ENCODE results near the gene ARHGAP35.
A peak's percentile ranks its signal among the peaks of the same experiment; 100 is the strongest.

The ARHGAP35 gene

DNA sequence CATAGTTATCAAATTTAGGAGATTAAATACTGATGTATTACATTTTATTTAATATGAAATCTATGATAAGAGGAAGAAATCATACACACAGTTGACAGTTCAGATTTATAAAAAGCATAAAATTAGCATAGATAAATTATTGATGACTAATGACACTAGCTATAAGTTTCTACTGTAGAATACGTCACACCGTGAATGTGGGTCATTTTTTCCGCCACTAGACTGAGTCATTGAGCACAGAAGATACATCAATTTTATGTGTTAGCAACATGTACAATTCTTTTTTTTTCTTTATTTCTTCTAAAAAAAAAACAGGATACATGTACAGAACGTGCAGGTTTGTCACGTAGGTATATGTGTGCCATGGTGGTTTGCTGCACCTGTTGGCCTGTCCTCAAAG is 32.3 kb upstream of the ARHGAP35 start:
- CTCF ChIA-PET, result interaction anchor here (1.0 kb wide), 1 partner anchor 12 kb away, joined by 3 read pairs; no protein-coding TSS in a partner anchor
- POLR2A ChIA-PET, result interaction anchor here (1.0 to 2.3 kb wide), 2 partner anchors 40 to 42 kb away, joined by 6 to 17 read pairs; partner anchors contain the start of gene SLC1A5
- DNase-seq (ENCODE audit: extremely low spot score), result no peak
- TF ChIP-seq ZNF384 (IDR thresholded peaks at IDR 0.05), result 0 out of 2 replicates have a peak, but pooled peaks have one; percentile 53
- TF ChIP-seq LEF1 (IDR thresholded peaks at IDR 0.05; ENCODE audit: borderline replicate concordance), result no peak
- TF ChIP-seq, protein P1, sequence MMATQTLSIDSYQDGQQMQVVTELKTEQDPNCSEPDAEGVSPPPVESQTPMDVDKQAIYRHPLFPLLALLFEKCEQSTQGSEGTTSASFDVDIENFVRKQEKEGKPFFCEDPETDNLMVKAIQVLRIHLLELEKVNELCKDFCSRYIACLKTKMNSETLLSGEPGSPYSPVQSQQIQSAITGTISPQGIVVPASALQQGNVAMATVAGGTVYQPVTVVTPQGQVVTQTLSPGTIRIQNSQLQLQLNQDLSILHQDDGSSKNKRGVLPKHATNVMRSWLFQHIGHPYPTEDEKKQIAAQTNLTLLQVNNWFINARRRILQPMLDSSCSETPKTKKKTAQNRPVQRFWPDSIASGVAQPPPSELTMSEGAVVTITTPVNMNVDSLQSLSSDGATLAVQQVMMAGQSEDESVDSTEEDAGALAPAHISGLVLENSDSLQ (IDR thresholded peaks at IDR 0.05), result 0 out of 2 replicates have a peak, but pooled peaks have one; percentile 3

DNA sequence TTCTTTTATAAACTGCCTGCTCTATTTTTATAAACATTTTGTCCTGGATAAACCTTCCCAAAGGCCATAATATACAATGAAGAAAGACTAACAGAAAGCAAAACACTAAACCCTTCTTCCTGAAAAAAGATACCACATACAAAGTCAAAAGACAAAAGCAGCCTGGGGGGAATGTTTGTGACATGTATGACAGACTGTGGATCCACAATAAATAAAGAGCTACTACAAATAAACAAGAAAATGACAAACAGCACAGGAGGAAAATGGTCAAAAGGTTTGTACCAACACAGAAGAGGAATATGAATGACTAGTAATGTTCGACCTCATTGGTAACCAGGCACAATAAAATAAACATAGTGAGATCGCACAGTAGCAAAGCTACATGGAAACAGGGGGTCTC is 29.9 kb upstream of the ARHGAP35 start:
- DNase-seq (ENCODE audit: extremely low spot score), result no peak
- CTCF ChIA-PET, result no interaction called here
- TF ChIP-seq LEF1 (IDR thresholded peaks at IDR 0.05; ENCODE audit: borderline replicate concordance), result no peak
- TF ChIP-seq FOXM1 (IDR thresholded peaks at IDR 0.05; ENCODE audit: borderline replicate concordance), result no peak
- TF ChIP-seq BHLHE40 (IDR thresholded peaks at IDR 0.05; ENCODE audit: borderline replicate concordance), result no peak
- TF ChIP-seq SP1 (IDR thresholded peaks at IDR 0.05), result no peak
- no peak for TF ChIP-seq TARDBP (IDR thresholded peaks at IDR 0.05)
- no peak for TF ChIP-seq HDGF (IDR thresholded peaks at IDR 0.05; ENCODE audit: borderline replicate concordance)
- no peak for TF ChIP-seq L3MBTL2 (conservative IDR thresholded peaks at IDR 0.05)
- TF ChIP-seq FOXK2 (IDR thresholded peaks at IDR 0.05), result no peak
- no peak for TF ChIP-seq FOXA1 (IDR thresholded peaks at IDR 0.05)
- no peak for TF ChIP-seq ARNT (IDR thresholded peaks at IDR 0.05)
- TF ChIP-seq NFRKB (IDR thresholded peaks at IDR 0.05), result no peak
- TF ChIP-seq, protein P1 (IDR thresholded peaks at IDR 0.05), result no peak
- TF ChIP-seq ELF4 (IDR thresholded peaks at IDR 0.05), result no peak
- POLR2A ChIA-PET, result interaction anchor here (2.8 kb wide), 1 partner anchor 46 kb away, joined by 10 read pairs; no protein-coding TSS in a partner anchor

DNA sequence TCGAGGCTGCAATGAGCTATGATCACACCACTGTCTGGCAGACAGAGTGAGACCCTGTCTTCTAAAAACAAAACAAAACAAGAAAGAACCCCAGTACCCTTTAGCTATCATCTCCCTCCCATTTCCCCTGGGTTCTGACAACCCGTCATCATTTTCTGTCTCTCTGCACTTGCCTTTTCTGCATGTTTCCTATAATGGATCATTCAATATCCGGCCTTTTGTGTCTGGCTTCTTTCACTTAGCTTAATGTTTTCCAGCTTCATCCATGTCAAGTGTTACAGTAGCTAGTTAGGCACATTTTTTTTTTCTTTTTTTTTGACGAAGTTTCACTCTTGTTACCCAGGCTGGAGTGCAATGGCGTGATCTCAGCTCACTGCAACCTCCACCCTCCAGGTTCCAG is 26.7 kb upstream of the ARHGAP35 start:
- no peak for DNase-seq (ENCODE audit: extremely low spot score)
- TF ChIP-seq LEF1 (IDR thresholded peaks at IDR 0.05; ENCODE audit: borderline replicate concordance), result no peak
- TF ChIP-seq BHLHE40 (IDR thresholded peaks at IDR 0.05; ENCODE audit: borderline replicate concordance), result no peak
- no peak for TF ChIP-seq NFRKB (IDR thresholded peaks at IDR 0.05)
- TF ChIP-seq, protein P1 (IDR thresholded peaks at IDR 0.05), result no peak
- no peak for TF ChIP-seq FOXK2 (IDR thresholded peaks at IDR 0.05)
- TF ChIP-seq FOXM1 (IDR thresholded peaks at IDR 0.05; ENCODE audit: borderline replicate concordance), result no peak
- TF ChIP-seq SUZ12 (IDR thresholded peaks at IDR 0.05), result no peak
- TF ChIP-seq ELF4 (IDR thresholded peaks at IDR 0.05), result no peak
- TF ChIP-seq ZNF384 (IDR thresholded peaks at IDR 0.05), result no peak
- no peak for TF ChIP-seq HDGF (IDR thresholded peaks at IDR 0.05; ENCODE audit: borderline replicate concordance)
- TF ChIP-seq L3MBTL2 (conservative IDR thresholded peaks at IDR 0.05), result no peak
- no peak for TF ChIP-seq TARDBP (IDR thresholded peaks at IDR 0.05)
- TF ChIP-seq ARNT (IDR thresholded peaks at IDR 0.05), result no peak
- TF ChIP-seq FOXA1 (IDR thresholded peaks at IDR 0.05), result no peak
- TF ChIP-seq CTBP1 (IDR thresholded peaks at IDR 0.05; ENCODE audit: borderline replicate concordance), result no peak
- POLR2A ChIA-PET, result no interaction called here
- CTCF ChIA-PET, result interaction anchor here (0.9 kb wide), 1 partner anchor 69 kb away, joined by 7 read pairs; no protein-coding TSS in a partner anchor

DNA sequence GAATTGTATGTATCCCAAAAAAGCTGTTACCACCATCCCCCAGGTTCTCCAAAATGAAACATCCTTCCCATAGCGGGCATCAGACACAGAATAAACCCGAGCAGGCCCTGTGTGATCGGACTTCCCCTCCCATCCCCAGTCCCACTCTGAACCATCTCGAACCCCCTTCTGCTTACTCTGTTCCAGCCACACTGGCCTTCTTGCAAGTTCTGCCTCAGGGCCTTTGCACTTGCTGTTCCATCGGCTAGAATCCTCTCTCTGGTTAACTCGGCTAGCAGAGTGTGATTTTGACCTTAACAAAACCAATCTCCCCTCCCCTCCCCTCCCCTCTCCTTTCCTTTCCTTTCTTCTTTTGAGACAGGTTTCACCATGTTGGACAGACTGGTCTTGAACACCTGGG is 25.8 kb upstream of the ARHGAP35 start:
- TF ChIP-seq BHLHE40 (IDR thresholded peaks at IDR 0.05; ENCODE audit: borderline replicate concordance) (no peak), L3MBTL2 (conservative IDR thresholded peaks at IDR 0.05) (no peak), TARDBP (IDR thresholded peaks at IDR 0.05) (no peak), ZNF384 (IDR thresholded peaks at IDR 0.05) (no peak)
- TF ChIP-seq, protein P1 (IDR thresholded peaks at IDR 0.05), result no peak
- POLR2A ChIA-PET, result no interaction called here
- CTCF ChIA-PET, result no interaction called here
- no peak for DNase-seq (ENCODE audit: extremely low spot score)

DNA sequence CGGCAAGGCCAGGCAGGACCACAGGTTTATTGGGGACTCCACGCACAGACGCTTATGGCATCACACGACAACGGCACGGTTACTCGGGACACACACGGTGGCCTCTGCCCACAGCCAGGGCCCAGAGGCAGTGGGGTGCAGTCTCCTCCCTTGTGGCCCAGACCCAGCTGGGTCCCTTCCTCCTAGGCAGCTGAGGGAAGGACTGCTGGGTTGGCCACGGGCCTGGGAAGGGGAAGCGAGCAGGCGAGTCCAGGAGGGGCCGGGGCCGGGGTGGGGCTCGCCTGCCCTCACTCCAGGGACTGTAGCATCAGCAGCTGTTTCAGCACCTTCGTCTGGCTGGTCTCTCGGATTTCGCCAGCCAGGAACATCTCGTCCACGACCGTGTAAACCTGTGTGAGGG is 22.6 kb upstream of the ARHGAP35 start:
- ChIA-PET CTCF (interaction anchor here (3.5 kb wide), 1 partner anchor 80 kb away, joined by 30 read pairs; no protein-coding TSS in a partner anchor), POLR2A (no interaction called here)
- no peak for DNase-seq (ENCODE audit: extremely low spot score)
- TF ChIP-seq FOXK2 (IDR thresholded peaks at IDR 0.05) (no peak), ARNT (IDR thresholded peaks at IDR 0.05) (no peak), ELF4 (IDR thresholded peaks at IDR 0.05) (no peak), SUZ12 (IDR thresholded peaks at IDR 0.05) (no peak), TARDBP (IDR thresholded peaks at IDR 0.05) (no peak), LEF1 (IDR thresholded peaks at IDR 0.05; ENCODE audit: borderline replicate concordance) (no peak), HDGF (IDR thresholded peaks at IDR 0.05; ENCODE audit: borderline replicate concordance) (no peak), NFRKB (IDR thresholded peaks at IDR 0.05) (no peak), ZNF384 (IDR thresholded peaks at IDR 0.05) (no peak), FOXM1 (IDR thresholded peaks at IDR 0.05; ENCODE audit: borderline replicate concordance) (no peak), CTBP1 (IDR thresholded peaks at IDR 0.05; ENCODE audit: borderline replicate concordance) (no peak), FOXA1 (IDR thresholded peaks at IDR 0.05) (no peak), BHLHE40 (IDR thresholded peaks at IDR 0.05; ENCODE audit: borderline replicate concordance) (no peak), SP1 (IDR thresholded peaks at IDR 0.05) (no peak), L3MBTL2 (conservative IDR thresholded peaks at IDR 0.05) (no peak)
- TF ChIP-seq, protein P1 (IDR thresholded peaks at IDR 0.05), result no peak
